Stromal cell of bone marrow (primary cell): ENCODE results near the gene LIMK1.
"Not testable (repeated sequence)": the region's sequence is repeated elsewhere in the genome, so short reads cannot be mapped to it uniquely, and the experiment has no call there.

Experiments used
- DNase-seq: peaks from one replicate; pipeline ENCODE4 v3.0.0-alpha.2; 2012; ENCODE audit warnings: low read depth

Gene LIMK1

DNA sequence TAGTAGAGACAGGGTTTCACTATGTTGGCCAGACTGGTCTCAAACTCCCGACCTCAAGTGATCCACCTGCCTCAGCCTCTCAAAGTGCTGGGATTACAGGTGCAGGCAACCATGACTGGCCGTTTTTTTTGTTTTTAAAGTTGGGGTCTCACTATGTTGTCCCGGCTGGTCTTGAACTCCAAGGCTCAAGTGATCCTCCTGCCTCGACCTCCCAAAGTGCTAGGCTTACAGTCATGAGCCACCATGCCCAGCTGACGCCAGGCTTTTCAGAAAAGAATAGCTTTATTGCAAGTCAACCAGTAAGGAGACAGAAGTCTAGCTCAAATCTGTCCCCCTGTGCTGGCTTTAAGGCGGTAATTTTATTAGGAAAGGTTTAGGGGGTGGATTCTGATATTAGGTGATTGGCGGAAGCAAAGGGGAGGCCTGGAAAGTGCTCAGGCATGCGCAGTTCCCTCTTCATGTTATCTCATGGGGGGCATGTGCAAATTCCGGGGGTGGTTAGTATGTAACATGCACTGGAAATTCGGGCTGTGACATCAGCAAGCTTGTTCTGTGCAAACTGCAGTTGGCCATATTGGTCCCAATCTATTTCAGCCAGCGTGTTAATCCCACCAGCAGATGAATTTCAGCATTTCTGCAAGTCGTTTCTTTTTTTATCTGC, 42.7 kb downstream of the LIMK1 start:
- no peak for DNase-seq

DNA sequence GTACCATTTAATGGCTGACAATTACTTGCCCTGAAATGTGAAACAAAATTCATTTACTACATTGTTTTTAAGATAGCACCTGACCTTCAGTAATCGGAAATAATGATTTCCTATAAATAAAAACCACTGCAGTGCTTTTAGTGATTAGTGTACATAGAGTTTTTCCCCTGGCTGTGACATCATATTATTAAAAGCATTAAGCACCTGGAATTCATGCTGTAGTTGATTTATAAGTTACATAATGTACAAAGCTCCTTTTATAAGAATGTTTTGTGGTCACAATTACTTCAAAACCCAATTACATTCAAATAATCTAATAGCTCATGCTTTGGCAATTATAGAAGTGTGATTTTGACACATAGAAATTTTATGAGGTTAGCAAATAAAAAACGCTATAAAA, 46.3 kb downstream of the LIMK1 start:
- DNase-seq: no peak

DNA sequence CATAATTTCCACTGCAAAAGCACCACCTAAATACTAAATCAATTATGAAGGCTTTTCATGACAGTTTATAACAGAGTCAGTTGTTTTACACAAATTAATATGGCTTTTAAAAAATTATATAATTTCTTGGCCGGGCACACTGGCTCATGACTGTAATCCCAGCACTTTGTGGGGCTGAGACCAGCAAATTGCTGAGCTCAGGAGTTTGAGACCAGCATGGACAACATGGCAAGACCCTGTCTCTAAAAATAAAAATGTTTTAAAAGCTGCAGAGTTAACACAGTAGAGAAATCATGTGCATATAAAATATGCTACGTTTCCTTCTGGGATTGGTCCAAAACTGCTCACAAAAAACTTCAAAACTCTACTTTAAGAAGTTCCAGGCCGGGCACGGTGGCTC, 46.9 kb downstream of the LIMK1 start:
- no peak for DNase-seq

DNA sequence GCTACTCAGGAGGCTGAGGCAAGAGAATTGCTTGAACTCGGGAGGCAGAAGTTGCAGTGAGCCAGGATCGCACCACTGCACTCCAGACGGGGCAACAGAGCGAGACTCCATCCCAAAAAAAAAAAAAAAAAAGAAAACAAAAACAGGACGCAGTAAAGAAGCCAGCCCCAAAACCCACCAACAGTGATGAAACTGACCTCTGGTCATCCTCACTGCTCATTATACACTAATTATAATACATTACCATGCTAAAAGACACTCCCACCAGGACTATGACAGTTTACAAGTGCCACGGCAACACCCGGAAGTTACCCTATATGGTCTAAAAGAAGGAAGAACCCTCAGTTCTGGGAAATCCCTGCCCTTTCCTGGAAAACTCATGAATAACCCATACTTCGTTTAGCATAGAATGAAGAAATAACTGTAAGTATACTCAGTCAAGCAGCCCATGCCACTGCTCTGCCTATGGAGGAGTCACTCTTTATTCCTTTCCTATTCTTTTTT, 50.6 kb downstream of the LIMK1 start:
- no peak for DNase-seq

DNA sequence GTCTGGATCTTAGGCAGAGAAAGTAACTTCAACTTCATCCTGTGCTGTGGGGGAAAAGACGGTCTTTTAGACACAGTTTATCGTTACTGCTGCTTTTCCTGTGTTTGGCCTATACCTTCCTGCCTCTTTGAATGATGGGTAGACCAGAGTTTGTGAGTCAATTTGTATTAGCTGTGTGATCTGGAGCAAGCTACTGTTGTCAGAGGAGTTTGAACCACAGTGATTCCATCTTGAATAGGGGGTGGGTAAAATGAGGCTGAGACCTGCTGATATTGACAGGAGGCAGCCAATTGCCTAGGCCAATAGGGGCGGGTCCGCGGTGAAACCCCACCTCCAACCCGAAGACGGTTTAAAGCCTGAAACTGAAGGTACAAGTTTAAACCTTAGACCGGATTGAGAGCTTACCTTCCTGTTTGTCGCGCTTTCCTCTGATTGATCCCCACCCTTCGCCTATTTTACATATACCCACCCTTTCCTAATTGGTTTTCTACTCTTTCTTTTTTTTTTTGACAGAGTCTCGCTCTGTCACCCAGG, 54.8 kb downstream of the LIMK1 start:
- no peak for DNase-seq

DNA sequence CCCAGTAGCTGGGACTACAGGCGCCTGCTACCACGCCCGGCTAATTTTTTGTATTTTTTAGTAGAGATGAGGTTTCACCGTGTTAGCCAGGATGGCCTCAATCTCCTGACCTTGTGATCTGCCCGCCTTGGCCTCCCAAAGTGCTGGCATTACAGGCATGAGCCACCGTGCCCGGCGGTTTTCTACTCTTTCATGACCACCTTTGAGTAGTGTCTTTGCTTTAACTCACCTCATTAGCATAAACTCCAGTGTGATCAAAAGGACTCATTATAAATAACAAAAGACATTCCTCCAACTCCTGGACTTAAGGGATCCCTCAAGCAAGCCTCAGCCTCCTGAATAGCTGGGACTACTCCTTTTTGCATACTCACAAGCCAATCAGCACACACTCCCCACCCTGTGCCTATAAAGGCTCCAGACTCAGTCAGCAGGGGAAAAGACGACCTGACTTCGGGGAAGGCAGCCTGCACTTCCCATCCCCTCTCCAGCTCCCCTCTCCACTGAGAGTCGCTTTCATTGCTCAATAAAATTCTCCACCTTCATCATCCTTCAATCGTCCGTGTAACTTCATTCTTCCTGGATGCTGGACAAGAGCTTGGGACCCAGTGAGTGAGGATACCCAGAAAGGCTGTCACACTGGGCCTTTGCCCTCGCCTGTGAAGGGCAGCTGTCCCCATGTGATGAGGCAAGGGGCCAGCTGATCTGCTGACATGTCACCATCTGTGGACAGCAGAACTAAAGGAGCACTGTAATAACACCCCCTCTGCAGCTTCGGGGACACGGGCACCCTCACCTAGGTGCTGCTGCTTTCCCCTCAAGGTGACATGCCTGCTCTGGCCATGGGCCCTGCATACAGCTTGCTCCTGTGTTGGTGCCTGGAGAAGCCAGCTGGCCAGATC, 55.6 kb downstream of the LIMK1 start:
- no peak for DNase-seq

- no peak for DNase-seq
These were observed 58.1 kb downstream of the LIMK1 start for GRCh38 chr7:74141705-74142104.

- no peak for DNase-seq
These were observed 59.8 kb downstream of the LIMK1 start for GRCh38 chr7:74143383-74143782.

GRCh38 chr7:74148491-74148890, 64.9 kb downstream of the LIMK1 start:
- DNase-seq: no peak

DNA sequence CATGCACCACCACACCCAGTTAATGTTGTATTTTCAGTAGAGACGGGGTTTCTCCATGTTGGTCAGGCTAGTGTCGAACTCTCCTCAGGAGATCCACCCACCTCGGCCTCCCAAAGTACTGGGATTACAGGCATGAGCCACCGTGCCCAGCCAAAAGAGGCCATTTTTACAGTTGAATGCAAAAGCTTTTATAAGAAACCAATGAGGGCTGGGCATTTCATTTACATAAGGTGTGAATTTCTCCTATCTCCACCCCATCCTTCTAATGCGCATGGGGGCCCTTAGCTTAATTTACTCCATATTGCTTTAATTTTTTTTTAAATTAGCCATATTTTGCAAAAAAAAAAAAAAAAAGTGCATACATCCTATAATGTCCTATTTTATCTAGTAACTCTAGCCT, 65.5 kb downstream of the LIMK1 start:
- no peak for DNase-seq

DNA sequence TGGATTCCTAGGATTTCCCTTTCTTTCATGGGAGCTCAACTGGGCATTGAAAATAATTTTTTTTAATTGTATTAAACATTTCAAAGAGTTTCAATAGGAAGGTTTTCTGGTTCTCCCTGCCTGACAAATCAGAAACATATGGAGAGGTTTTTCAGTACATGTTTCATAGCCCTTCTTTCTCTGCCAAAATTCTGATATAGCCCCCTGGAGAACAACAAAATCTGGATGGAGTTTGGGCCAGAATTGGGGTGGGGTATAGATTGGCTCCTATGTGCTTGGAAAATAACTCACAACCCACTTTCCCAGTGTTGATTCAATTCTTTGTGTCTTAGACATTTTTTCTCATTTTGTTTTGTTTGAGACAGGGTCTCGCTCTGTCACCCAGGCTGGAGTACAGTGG, 66.0 kb downstream of the LIMK1 start:
- DNase-seq: no peak

- no peak for DNase-seq
These were observed 70.1 kb downstream of the LIMK1 start for GRCh38 chr7:74153736-74154135.

- DNase-seq: no peak
These were observed 72.3 kb downstream of the LIMK1 start for GRCh38 chr7:74155810-74156395.

- no peak for DNase-seq
These were observed 74.0 kb downstream of the LIMK1 start for GRCh38 chr7:74157605-74158004.

DNA sequence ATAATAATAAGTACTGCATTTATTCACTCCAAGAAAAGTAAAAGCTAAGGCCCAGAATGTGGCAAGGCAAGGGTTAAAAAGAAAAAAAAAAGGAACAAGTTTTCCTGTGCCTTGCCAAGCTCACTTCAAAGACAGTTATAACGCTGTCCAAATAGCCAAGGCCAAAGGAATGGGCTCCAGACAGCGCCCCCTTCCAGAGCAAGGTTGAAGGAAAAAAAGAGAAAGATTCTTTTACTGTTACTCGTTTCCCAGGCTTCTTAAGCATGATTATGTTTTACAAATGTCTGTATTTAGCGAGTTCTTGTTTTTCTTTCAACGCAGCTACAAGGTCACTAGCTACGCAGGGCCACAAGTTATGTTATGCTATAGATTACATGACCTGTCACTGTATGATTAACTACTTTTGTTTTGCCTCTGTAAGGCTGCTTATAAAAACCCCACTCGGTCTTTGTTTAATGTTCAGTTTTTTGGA, 81.4 kb downstream of the LIMK1 start:
- DNase-seq: no peak

DNA sequence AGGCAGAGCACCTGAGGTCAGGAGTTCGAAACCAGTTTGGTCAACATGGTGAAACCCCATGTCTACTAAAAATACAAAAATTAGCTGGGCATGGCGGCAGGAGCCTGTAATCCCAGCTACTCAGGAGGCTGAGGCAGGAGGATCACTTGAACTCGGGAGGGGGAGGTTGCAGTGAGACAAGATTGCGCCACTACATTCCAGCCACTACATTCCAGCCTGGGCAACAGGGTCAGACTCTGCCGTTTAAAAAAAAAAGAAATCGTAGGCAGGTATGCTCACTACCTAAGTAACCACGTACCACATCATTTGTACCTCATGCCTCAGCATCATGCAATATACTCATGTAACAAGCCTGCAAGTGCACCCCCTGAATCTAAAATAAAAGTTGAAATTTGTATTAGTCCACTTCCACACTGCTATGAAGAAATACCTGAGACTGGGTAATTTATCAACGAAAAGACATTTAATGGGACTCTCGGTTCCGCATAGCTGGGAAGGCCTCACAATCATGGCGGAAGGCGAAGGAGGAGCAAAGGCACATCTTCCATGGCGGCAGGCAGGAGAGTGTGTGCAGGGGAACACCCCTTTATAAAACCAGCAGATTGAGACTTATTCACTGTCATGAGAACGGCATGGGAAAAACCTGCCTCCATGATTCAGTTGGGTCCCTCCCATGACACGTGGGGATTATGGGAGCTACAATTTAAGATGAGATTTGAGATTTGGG, 82.4 kb downstream of the LIMK1 start:
- DNase-seq: no peak

DNA sequence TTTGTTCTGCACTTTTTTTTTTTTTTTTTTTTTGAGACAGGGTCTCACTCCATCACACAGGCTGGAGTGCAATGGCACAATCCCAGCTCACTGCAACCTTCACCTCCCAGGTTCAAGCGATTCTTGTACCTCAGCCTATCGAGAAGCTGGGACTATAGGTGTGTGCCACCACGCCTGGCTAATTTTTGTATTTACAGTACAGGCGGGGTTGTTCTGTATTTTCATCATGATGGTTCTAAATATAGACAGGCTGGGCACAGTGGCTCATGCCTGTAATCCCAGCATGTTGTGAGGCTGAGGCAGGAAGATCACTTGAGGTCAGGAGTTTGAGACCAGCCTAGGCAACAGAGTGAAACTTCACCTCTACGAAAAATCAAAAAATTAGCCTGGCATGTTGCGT, 83.7 kb downstream of the LIMK1 start:
- DNase-seq: not testable (repeated sequence)
